CD4-positive, alpha-beta T cell treated with Interferon alpha-2 for 1 hour (primary cell): ENCODE measurements around the gene CEP112.

Source experiments
- DNase-seq, 2 donors: peaks; one replicate each; pipeline ENCODE4 v3.0.0-alpha.2; 2020 to 2022

Gene CEP112

GRCh38 chr17:65668211-65668610 lies 523.7 kb downstream of the CEP112 start:
- DNase-seq, result no peak

- DNase-seq, result no peak
Measured at GRCh38 chr17:65667656-65668055, 524.3 kb downstream of the CEP112 start.

- no peak for DNase-seq
Measured at GRCh38 chr17:65666876-65667321, 525.0 kb downstream of the CEP112 start.

- no peak for DNase-seq
Measured at GRCh38 chr17:65665966-65666365, 526.0 kb downstream of the CEP112 start.

GRCh38 chr17:65664696-65665095 lies 527.2 kb downstream of the CEP112 start:
- no peak for DNase-seq

GRCh38 chr17:65664266-65664665 lies 527.7 kb downstream of the CEP112 start:
- no peak for DNase-seq

GRCh38 chr17:65662196-65662595 lies 529.7 kb downstream of the CEP112 start:
- no peak for DNase-seq

DNA sequence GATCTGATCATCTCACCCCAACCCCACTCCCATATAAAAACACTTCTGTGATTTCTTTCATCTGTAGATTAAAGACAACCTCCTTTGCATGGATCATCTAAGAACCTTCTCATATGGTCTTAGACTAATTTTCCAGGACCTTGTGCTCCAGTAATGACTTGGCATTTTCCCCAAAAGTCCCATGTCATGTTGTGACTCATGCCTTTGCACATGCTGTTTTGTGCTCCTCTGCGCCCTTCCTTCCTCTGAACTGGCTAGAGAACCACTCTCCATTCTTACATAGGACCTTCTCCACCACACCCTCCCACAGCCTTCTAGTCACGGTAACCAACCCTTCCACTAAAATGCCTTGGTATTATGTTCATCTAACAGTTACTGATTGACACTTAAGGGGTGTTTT lies 531.0 kb downstream of the CEP112 start:
- no peak for DNase-seq

DNA sequence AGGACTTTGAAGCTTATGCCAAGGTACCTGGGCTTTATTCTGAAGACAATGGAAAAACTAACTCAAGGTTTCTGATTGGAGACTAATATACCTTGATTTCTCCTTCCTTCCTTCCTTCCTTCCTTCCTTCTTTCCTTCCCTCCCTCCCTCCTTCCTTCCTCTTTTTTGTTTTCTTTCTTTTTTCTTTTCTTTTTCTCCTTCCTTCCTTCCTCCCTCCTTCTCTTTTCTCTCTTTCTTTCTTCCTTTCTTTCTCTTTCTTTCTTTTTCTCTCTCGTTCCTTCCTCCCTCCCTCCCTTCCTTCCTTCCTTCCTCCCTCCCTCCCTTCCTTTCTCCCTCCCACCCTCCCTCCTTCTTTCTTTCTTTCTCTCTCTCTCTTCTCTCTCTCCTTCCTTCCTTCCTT lies 531.9 kb downstream of the CEP112 start:
- no peak for DNase-seq

DNA sequence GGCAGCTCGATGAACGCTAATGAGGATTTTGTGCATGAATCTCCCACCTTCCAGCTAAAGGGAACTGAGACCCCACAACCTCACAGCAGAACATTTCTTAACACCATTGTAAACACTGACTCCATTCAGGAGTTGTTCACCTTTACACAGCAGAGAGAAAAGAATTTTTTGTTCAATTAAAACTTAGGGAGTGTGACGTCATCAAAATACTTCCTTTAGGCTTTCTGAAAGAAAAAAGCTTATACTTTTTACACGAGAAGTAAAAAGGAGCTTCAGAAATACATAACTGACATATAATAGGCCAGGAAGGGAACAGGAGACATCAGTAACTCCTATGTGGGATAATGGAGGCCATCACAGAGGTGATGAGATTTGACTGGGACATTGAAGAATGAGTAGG lies 532.4 kb downstream of the CEP112 start:
- no peak for DNase-seq

GRCh38 chr17:65657251-65657828 lies 534.6 kb downstream of the CEP112 start:
- DNase-seq, result no peak

DNA sequence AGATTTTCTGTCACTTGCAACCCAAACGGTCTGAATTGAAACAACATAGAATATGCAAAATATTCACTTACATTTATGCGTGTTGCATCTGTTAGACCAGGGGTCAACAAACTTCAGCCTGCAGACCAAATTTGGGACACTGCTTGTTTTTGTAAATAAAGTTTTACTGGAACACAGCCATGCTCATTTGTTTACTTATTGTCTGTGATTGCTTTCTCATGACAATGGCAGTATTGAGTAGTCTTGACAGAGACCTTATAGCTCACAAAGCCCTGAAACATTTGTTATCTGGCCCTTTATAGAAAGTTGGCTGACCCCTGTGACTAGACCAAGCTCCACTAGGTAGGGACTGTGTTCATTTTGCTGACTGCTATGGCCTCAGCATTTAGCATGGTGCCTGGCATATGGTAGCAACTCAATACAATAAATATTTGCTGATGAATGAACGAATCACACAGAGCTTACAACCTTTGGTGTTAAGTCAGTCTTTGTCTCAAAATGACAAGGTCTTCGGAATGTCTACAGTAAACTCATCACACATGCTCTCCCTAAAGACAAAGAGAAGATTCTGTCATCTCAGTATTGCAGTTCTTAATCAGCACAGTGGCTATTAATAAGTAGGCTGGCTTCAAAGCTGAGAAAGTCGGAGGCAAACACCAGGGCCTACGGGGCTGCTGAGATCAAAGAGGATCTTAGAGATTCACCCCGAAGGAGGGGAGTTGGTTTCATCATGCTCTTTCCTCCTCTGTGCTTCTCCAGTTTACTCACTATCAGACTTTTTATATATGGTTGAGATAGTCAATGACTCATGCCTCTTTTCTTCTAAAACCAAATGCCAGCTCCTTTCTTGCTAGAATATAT lies 535.3 kb downstream of the CEP112 start:
- no peak for DNase-seq

- no peak for DNase-seq
Measured at GRCh38 chr17:65655706-65656105, 536.2 kb downstream of the CEP112 start.

GRCh38 chr17:65644545-65644944 lies 547.4 kb downstream of the CEP112 start:
- DNase-seq, result no peak

- no peak for DNase-seq
Measured at GRCh38 chr17:65638221-65638975, 553.5 kb downstream of the CEP112 start.

GRCh38 chr17:65637786-65638185 lies 554.1 kb downstream of the CEP112 start:
- no peak for DNase-seq

DNA sequence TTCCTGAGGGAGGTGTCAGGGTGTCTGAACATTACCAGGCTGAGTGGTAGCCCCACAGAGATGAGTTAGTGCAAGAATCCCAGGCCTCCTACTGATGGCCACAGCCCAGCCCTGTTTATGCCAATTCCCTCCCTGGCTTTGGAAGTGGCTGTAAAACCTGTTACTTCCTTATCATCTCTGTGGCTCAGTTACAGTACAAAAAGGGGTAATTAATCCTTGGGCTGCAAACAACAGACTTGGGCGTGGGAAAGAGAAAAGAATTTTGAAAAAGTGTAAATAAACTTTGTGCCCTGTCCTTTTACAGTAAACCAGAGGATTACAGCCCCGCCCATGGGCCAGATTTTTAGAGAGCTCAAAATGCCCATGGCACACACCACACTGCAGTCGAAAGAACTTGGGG lies 557.4 kb downstream of the CEP112 start:
- DNase-seq, result no peak

GRCh38 chr17:65633988-65634387 lies 557.9 kb downstream of the CEP112 start:
- no peak for DNase-seq

GRCh38 chr17:65633146-65633881 lies 558.6 kb downstream of the CEP112 start:
- DNase-seq, result no peak

GRCh38 chr17:65630502-65630901 lies 561.4 kb downstream of the CEP112 start:
- DNase-seq, result no peak

- DNase-seq, result no peak
Measured at GRCh38 chr17:65629234-65629690, 562.7 kb downstream of the CEP112 start.

- DNase-seq, result no peak
Measured at GRCh38 chr17:65628644-65629036, 563.3 kb downstream of the CEP112 start.
